Parietal lobe (tissue), 1 donor: ENCODE measurements around the gene WASHC1. TPM values are rescaled to one million over a fixed set of nuclear protein-coding genes. Genes with fewer than 3 reads are reported as not detected.

ENCODE experiments used
- total RNA-seq: library from RNA; depleted of rRNA; stranded (reverse); fragments of >200 nt; gene quantifications from one replicate; pipeline ENCODE4 v1.2.3, GENCODE V29; 2014

Gene WASHC1, protein sequence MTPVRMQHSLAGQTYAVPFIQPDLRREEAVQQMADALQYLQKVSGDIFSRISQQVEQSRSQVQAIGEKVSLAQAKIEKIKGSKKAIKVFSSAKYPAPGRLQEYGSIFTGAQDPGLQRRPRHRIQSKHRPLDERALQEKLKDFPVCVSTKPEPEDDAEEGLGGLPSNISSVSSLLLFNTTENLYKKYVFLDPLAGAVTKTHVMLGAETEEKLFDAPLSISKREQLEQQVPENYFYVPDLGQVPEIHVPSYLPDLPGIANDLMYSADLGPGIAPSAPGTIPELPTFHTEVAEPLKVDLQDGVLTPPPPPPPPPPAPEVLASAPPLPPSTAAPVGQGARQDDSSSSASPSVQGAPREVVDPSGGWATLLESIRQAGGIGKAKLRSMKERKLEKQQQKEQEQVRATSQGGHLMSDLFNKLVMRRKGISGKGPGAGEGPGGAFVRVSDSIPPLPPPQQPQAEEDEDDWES
- 5.9 TPM for total RNA-seq

GRCh38 chr9:29356-29755 lies at the start of gene WASHC1:
Gene WASHC1, minus strand, starts transcription at chr9:29456. Its CDS starts 4,457 bp downstream, at chr9:24999.

Other genes starting within 250 kb of the WASHC1 start
- 0.31 TPM for gene FOXD4, start 89.0 kb upstream of the WASHC1 start, total RNA-seq
- 39.8 TPM for gene ZNG1A, start 149.6 kb upstream of the WASHC1 start, total RNA-seq
- gene DOCK8, start 185.4 kb upstream of the WASHC1 start, total RNA-seq = 4.1 TPM